Right renal pelvis (tissue), 4 donors: ENCODE data around the gene ZNF580. TPM values are rescaled to one million over a fixed set of nuclear protein-coding genes. Genes with fewer than 3 reads are reported as not detected.

ENCODE experiments used
- DNase-seq, 4 donors: peaks; one replicate each; pipeline ENCODE4 v3.0.0-alpha.2; 2013; ENCODE audit warnings: low read depth in 4 of 4, low spot score in 3 of 4, missing footprints in 1 of 4
- polyA plus RNA-seq, 4 donors: library from polyadenylated mRNA; unstranded; fragments of 120-200 nt; gene quantifications; one replicate each; pipeline ENCODE4 v1.2.1, GENCODE V29; 2013; ENCODE audit not compliant: insufficient read length in 4 of 4

The ZNF580 gene
- polyA plus RNA-seq, 4 donors, result 37.9 to 49.7 (median 43.6) TPM

DNA sequence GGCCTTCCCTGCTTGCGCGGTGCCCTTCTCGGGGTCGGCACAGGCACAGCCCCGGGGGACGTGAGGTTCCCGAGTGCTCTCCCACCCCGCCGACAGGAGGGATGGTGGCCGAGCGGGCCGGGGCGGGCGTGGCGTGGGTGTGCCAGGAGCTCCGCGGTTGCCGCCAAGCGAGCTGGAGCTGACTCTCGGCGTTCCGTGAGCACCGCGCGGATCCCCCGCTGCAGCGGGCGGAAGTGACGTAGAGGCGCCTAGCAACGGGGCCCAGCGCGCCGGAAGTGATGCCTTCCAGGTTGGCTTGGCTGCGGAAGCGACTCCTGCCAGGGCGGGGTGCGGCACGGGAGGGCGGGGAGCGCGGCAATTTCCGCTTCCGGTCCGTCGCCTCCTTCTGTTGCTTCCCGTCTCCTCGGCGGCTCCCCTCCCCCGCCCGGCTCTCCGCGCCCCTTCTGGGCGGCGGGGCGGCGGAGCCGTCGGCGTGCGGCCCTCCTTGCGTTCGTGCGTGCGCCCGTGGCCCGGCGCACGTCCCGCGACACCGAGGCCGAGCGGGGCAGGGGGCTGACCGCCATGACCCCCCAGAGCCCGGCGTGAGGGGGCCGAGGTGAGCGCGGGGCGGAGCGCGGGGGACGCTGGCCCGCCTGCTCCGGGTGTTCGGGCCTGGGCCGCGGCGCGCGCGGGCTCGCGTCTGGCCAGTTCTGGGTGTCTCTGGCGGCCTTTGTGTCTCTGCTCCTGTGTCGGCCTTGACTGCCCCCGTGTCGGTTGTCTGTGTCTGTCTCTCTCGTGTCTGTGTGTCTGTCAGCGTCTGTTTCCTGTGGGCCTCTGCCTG, 34.2 kb downstream of the ZNF580 start, which contains the start of gene EPN1:
Gene EPN1, plus strand, starts transcription at position 386 of the 820 bp plus-strand sequence. CDS start 3,402 bp downstream, outside the sequence.
- peak; percentile 87 to 90 (median 88) for DNase-seq

DNA sequence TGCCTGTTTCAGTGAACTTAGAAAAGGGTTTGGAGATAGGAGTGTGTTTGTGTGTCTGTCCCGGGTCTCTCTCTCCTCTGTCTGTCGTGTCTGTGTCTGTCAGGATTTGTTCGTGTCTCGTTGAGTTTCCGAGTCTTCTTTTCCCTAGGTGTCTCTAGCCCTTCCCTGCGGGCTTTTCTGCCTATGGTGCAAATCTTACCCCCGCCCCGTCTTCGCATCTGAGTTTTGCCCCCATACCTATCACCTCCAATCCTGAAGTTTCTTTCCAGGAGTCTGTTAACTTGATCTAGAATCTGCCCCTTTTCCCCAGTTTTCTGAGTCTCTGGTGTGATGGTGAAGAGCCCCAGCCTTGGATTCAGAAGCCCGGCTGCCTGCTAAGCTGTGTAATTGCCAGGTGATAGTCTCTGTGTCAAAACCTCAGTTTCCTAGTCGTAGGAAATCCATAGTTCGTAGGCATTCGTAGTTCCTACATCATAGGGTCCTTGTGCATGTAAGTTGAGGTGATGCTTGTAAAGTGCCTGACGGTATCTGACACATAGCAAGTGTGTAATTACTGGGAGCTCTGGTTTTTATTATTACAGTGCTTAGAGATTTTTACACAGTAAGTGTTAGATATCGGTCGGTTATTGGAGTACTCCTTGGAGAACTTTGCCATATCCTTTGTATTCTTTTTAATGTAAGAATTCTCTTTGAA, 35.0 kb downstream of the ZNF580 start:
- DNase-seq, result no peak

DNA sequence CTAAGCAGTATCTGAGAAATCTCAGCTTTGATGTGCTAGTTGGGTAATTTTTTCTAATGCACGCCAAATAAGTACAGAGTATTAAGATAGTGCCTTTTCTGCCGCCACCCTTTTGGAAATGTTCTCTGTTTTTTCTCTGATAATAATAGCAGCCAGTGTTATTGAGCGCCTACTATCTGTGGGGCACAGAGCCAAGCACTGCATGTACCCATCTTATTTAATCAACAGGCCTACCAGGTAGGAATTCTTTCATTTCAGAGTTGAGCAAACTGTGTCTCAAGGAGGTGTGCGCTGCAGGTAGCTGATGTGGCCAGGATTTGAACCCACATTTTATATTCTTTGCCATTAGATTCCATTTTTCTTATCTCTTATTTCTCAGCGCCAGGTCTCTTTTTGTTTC, 35.6 kb downstream of the ZNF580 start:
- DNase-seq, result no peak

DNA sequence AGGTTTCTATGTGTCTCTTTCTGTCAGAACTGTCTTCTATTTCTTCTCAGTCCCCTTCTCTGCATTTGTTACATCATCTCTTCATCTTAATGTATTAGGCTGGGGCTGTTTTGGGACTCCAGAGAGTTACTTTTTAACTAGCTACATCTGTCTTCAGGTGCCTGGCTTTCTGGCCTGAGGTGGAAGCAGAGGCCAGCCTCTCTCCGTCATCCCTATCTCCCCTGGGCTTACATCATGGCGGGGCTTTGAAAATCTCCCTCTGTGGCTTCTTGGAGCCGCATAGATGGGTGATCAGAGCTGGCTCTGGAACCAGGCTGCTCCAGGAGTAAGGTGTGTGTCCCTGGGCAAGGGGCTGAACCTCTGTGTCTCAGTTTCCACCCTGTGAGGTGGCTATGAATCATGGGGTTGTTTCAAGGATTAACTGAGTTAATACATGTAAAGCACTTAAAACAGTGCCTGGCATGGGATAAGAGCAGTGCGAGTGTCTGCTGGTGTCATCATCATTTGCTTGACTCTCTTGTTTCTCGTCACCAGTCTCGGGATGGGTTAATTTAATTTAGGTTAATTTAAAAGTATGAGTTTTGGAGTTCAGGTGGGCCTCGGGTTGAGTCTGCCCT, 36.2 kb downstream of the ZNF580 start:
- no peak for DNase-seq

DNA sequence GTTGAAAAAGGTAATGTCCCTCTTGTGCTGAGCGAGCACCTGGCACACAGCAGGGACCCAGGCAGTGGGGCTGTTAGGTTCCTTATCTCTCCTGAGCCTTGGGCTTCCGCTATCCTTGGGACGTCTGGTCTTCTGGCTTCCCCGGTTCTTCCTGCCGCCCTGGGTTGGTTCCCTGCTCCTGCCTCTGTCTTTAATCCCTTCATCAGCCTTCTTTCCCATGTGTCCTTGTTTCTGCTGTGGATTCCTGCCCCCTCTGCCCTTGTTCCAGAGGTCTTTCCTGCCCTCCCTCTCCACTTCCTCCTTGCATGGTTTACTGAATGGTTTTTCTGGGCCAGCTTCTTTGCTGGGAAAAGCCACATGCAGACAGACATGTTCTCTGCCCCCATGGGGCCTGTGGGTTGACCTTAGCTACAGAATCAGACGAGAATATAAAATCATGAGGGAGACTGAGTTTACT, 36.8 kb downstream of the ZNF580 start:
- DNase-seq, result no peak

DNA sequence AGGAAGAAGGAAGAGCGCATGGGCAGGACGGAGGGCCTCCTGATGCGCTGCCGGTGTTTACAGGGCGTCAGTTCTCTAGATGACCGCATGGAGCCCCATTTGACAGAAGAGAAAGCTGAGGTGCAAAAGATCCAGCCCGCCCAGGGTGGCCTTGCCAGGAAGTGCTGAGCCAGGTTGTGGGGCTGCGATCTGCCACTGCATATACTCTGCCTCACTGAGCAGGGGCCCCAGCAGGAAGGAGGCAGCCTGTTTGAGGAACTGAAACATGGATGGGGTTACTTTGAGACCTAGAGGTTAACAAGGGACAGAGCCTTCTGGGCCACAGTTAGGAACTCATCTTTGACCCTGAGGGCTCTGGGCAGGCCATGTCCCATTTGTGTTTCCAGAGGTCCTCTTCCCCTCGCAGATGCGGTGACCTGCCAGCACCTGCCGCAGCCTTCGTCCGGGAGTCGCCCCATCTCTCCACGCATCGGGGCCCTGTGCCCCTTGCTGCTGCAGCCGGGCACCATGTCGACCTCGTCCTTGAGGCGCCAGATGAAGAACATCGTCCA, 37.4 kb downstream of the ZNF580 start:
- DNase-seq, result no peak

DNA sequence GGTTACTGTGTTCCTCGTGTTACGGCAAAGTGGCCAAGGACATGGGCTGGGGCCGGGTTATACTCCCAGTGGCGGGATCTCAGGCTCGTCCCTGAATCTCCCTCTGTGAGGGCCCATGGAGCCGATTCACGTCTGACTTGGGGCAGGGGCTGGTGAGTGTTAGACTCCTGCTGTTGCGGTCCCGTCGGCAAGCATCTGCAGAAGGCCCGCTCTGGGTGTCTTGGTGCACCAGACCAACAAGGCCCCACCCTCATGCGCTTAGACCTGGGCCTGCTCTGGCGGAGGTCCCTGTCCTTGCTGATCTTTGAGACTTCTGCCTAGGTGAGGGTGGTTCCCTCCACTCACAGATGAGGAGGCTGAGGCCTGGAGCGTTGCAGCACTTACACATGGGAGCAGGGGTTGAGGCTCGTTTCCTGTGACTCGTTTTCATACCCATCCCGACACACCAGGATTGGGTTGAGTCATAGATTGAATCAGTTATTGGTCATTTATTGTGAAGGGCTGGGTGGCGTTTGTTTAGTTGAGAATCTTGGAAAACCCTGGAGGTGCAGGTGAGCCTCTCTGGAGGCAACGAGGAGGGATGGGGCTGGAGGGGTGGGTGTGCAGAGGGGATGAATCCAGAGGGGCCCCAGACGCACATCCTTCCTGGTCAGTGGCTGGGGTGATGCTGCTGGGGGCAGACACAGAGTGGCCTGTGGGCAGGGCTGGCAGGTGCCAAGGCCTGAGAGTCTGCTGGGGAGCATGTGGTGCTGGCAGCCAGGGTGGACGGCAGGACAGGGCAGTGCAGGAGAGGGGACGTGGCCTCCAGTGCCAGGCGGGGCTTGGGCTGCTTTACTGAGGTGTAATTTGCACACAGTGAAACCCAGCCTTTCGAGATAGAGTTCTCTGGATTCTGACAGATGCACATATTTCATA, 38.8 kb downstream of the ZNF580 start:
- no peak for DNase-seq

DNA sequence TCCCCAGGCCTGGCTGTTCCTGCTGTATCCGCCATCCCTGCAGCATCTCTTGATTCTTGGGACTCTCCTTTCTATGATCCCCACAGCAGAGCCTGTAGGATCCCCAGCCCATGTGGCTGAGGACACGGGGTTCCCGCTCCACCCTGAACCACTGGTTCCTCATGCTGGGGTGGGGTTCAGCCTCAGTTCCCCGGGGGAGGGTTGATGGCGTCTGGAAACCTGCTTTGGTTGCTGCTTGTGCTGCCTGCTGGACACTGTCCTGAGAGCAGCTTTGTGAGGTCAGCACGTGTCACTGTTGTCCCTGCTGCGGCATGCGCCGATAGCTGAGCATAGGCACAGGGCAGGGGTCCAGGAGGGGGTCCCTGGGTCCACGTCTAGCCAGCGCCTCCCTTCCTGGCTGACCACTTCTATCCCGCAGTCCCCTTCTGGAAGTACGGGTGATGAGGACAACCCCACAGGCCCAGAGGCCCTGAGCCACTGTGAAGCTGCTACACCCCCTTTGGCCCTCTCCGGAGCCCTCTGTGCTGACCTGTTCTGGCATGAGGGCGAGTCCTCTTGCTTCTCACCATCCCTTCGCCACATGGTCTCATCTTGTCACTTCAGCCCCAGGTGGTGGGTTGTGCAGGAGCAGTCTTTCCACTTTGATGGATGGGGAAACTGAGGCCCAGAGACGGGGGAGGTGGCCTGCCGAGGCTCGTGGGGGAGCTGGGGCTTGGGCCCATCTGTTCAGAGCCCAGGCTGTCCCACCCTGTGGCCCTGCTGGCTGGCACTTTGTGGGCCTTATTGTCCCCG, 39.7 kb downstream of the ZNF580 start:
- no peak for DNase-seq

DNA sequence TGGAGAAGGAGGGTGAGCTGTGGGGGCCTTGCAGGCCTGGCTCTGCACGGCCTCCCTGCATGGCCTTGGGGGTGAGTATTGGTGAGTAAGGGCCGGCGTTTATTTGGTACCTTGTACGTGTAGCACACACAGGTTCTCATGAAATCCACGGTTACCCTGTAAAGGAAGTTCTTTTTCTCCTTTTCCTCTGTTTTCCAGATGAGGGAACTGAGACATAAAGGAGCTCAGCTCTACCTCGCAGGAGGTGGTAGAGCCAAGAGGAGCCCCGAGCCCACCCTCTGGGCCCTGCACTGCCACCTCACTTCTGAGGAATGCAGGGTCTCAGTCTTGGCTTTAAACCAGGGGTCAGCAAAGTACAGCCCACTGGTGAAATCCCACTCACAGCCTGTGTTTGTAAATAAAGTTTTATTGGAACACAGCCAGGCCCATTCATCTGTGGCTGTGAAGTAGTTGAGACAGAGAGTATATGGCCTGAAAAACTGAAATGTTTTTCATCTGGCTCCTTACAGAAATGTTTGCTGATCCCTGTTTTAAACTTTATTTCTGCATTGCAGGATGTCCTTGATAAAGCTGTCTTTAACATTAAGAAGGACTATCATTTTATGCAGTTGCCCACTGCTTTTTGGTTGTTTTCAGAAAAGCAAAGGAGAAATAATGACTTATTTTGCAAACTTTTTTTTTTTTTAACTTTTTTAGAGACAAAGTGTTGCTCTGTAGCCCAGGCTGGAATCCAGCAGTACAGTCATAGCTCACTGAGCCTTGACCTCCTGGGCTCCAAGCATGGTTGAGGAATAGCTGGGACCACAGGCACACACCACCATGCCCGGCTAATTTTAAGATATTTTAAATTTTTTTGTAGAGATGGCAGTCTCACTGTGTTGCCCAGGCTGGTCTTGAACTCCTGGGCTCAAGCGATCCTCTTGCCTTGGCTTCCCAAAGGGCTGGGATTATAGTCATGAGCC, 40.6 kb downstream of the ZNF580 start:
- DNase-seq, result no peak

DNA sequence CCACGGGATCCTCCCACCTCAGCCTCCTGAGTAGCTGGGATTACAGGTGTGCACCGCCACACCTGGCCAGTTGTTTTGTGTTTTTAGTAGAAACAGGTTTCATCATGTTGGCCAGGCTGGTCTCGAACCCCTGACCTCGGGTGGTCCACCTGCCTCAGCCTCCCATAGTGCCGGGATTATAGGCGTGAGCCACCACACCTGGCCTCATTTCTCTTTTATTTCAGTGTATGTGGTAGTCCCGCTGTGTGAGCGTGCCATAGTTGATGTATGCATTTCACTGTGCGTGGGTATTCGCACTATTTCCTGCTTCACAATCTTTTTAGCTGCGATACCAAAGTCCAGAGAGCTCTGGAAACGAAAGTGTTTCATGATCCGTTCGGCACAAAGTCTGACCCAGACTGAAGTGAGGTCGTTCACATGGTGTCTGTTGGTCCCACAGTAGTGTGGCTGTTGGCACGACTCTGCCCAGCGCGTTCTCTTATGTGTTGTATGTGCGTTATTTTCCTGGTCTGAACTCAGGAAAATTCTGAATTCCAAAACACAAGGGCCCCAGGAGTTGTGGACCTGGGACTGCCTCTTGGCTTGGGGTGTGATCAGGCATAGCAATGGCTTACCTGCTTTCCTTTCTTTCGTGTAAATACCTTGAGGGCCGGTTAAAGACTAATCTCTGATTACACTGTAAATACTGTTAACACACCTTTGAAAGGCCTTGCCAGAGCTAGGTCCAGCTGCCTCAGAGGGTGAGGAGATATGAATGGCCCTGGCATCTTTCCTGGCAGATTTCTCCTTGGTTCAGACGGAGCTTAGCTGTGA, 42.9 kb downstream of the ZNF580 start:
- peak in 2 of 4 donors; percentile 53 to 56 for DNase-seq

DNA sequence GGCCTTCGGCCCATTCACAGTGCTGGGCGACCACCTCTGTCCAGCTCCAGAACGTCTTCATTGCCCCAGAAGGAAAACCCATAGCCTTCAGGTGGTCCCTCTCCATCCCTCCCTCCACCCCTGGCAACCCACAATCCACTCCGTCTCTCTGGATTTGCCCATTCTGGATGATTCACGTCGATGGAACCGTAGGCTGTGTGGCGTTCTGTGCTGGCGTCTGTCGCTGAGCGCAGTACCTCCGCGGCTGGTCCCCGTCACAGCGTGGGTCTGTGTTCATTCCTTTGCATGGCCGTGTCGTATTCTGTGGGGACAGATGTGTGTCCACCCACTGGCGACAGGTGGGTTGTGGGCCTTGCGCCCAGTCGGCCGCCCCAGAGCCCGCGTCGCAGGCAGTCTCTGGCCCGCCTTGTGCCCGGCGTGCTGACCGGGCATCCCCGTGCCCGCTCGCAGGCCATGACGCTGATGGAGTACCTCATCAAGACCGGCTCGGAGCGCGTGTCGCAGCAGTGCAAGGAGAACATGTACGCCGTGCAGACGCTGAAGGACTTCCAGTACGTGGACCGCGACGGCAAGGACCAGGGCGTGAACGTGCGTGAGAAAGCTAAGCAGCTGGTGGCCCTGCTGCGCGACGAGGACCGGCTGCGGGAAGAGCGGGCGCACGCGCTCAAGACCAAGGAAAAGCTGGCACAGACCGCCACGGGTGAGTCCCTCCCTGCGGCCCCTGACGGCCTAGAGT, 44.3 kb downstream of the ZNF580 start:
- no peak for DNase-seq

DNA sequence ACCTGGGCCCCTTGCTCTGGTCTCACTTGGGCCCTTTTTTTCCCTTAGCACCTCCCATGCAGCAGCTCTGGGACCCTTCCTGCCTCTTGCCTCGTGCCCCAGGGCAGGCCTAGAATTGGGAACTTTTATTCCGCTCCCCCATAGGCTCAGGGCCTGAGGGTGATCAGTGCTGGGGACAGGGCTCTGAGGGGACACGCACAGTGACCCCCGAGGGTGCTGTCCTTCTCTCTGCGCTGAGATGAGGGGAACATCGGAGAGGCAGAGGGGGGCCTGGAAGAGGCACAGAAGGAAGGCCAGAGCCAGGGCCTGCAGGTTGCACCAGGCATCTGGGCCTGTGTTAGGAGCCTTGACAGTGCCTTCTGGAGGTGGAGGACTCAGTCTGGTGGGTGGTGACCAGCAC, 45.0 kb downstream of the ZNF580 start:
- no peak for DNase-seq

DNA sequence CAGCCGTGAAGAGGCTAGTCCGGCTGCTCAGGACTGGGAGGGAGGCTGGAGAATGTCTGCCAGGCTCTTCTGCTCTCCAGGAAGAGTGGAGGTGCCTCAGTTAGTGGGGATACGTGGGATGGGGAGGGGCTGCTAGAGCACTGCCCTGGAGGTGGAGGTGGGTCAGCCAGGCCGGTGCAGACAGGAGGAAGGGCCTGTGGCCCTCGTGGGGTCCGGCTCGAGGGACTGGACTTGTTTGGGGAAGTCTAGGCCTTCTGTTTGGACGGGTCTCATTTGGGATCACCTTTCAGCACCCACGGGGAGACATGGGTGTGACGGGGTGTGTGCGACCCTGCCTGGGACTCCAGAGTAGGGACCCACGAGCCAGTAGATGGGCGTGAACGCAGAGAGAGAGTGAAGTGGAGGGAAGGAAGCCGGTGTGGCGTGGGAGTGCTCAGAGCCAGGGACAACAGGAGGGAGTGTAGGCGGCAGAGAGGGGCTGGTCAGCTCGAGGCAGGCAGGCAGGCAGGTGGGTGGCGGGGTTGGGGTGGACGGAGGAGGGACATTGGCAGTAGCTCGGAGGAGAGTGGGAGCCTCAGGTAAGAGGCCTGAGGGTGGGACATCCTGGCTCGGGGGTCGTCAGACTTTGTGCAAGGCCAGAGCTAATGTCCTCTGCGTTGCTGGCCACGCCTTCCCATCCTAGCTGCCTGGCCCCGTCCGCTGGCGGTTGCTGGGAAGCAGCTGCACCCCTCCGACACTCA, 45.7 kb downstream of the ZNF580 start:
- DNase-seq, result no peak

DNA sequence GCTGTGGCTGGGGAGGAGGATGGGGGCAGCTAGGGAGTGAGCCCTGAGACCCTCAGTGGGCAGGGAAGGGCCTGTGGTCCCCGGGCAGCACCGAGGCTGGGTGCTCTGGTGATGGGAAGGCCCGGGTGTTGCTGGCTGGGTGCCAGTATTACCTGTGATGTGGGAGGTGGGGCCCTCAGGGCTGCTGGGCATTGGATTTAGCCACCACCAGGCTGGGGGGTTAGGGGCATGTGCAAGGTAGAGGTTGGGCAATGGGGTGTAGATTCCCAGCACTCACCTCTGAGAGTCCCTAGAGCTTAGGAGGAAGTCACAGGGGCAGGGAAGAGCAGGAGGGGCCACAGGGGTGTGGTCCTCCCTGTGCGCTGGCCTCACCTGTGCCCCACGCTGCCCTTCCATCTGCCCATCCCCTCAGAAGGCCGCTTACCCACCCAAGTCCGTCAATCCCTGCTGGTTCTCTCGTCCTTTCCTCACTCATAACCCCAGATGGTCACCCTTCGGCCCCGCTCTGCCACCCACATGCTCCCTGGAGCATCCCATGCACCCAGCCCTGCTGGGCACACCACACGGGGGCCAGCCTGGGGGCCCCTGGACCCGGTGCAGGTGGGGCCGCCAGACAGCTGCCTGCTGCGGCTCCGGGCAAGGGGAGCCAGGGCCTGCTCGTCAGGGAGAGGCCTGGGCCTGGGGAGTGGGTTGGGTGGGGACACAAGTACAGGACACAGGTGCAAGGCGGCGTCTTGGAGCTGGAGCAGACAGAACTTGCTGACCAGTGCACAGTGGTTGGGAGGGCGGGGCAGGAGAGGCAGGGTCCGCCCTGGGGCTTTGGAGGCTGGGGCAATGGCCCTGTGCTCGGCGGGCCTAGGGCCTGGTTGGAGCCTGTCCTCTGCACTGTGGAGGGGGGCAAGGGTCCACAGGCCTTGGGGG, 46.7 kb downstream of the ZNF580 start:
- no peak for DNase-seq
